Stimulated activated naive CD4-positive, alpha-beta T cell treated with Interleukin-2 at 50 U/mL for 16 hours (primary cell): ENCODE data around the gene UNC13C.

ENCODE experiments used
- DNase-seq: peaks from one replicate; lab custom pipeline; 2025; lab: John Stamatoyannopoulos, UW

Gene UNC13C

DNA sequence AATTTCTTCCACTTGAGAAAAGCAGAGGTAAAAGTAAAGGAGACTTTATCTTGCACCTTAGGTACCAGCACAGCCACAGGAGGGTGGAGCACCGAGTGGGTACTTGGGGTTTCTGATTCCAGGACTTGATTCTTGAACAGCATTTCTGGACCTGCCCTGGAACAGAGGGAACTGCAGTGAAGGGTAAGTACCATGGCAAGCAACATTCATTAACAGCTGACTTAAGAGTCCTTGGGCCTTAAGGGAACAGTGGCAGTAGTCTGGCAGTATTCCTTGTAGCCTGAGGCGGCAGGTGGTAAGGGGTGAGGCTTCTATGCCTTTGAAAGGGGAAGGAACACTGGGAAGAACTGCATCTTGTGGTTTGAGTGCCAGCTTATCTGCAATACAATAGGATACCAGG lies 666.6 kb downstream of the UNC13C start:
- DNase-seq, result no peak

- DNase-seq, result no peak
These were observed 681.4 kb downstream of the UNC13C start for GRCh38 chr15:54659646-54660045.

GRCh38 chr15:54660356-54660755 lies 682.1 kb downstream of the UNC13C start:
- DNase-seq, result no peak

DNA sequence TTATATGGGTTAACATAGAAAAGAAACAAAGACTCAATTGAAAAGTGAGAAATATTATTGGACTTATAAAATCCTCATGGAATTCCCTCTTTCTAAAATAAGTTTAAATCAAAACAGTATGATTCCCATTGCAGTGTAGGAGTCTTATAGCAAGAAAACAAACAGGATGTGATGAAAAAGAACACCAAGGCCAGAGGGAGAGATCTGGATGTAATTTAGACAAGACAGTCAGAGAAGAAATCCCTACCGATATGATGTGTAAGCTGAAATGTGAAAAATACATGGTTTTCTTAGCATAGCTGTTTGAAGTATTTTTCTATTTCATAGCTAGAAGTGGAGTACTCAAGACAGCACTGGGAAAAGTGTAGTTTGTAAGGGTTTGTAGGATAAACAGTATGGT lies 697.0 kb downstream of the UNC13C start:
- DNase-seq, result no peak

DNA sequence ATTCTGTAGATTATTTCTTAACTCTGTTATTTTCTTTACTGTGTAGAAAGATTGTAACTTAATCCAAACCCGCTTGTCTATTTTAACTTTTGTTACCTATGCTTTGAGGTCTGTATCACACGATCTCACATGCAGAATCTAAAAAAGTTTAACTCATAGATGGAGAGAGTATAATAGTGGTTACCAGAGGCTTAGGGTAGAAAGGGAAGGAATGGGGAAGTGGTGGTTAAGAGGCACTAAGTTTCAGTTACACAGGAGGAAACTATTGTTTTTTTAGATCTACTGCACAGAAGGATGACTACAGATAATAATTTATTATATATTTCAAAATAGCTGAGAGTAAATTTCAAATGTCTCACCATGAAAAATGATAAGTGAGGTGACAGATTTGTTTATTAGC lies 703.3 kb downstream of the UNC13C start:
- DNase-seq, result no peak
